ENCODE measurements around the gene LYZL4.

GRCh38 chr3:42419563-42419962 lies 9.2 kb upstream of the LYZL4 start:
- TF ChIP-seq CTCF (IDR thresholded peaks at IDR 0.05) (no peak), POLR2A (IDR thresholded peaks at IDR 0.05) (no peak)
